NCI-H2227 (cell line): ENCODE measurements around the gene LRP1-AS.

Source experiments
- DNase-seq: peaks from one replicate; lab custom pipeline; 2025; ENCODE audit not compliant: unreplicated experiment; lab: John Stamatoyannopoulos, UW

Gene LRP1-AS

GRCh38 chr12:57142121-57142520, 5.3 kb downstream of the LRP1-AS start:
- DNase-seq: no peak

GRCh38 chr12:57141249-57141648, 6.2 kb downstream of the LRP1-AS start:
- DNase-seq: no peak

GRCh38 chr12:57139796-57140649, 7.4 kb downstream of the LRP1-AS start:
- no peak for DNase-seq

GRCh38 chr12:57138526-57139272, 8.7 kb downstream of the LRP1-AS start:
- no peak for DNase-seq

- DNase-seq: peak; percentile 24
Observed at GRCh38 chr12:57135527-57136326, 11.7 kb downstream of the LRP1-AS start.

GRCh38 chr12:57134949-57135348, 12.5 kb downstream of the LRP1-AS start:
- DNase-seq: no peak

- DNase-seq: no peak
Observed at GRCh38 chr12:57133916-57134315, 13.5 kb downstream of the LRP1-AS start.

- DNase-seq: no peak
Observed at GRCh38 chr12:57133013-57133569, 14.3 kb downstream of the LRP1-AS start.

- DNase-seq: no peak
Observed at GRCh38 chr12:57131896-57132744, 15.3 kb downstream of the LRP1-AS start.

- DNase-seq: no peak
Observed at GRCh38 chr12:57130941-57131340, 16.5 kb downstream of the LRP1-AS start.

GRCh38 chr12:57129889-57130288, 17.5 kb downstream of the LRP1-AS start:
- no peak for DNase-seq

- DNase-seq: no peak
Observed at GRCh38 chr12:57129321-57129842, 18.0 kb downstream of the LRP1-AS start.

GRCh38 chr12:57128519-57129247, 18.7 kb downstream of the LRP1-AS start:
- DNase-seq: peak; percentile 20

GRCh38 chr12:57127726-57128518, 19.5 kb downstream of the LRP1-AS start, which contains the start of gene LRP1:
TSS of gene LRP1 (plus strand) at chr12:57128483. CDS start at chr12:57128965, 482 bp downstream.
- peak; percentile 81 for DNase-seq

GRCh38 chr12:57127101-57127725, 20.2 kb downstream of the LRP1-AS start:
- peak; percentile 27 for DNase-seq

GRCh38 chr12:57126561-57126960, 20.9 kb downstream of the LRP1-AS start:
- no peak for DNase-seq

GRCh38 chr12:57126061-57126460, 21.4 kb downstream of the LRP1-AS start:
- no peak for DNase-seq
